SK-N-SH treated with all-trans-retinoic acid at 6 μM for 48 hours (cell line): Measurements from ENCODE around the gene SLC25A39.

Source experiments
- ATAC-seq: fragments of 200-7000 bp; cut with Tn5 transposase; 3 replicates; pipeline ENCODE4 v1.9.1; 2020; ENCODE audit warnings: mild to moderate bottlenecking, moderate library complexity
- ARNTL ChIP-seq: fragments of 450-650 bp; formaldehyde crosslinking; IDR thresholded peaks from 2 replicates; pipeline ENCODE4 v1.5.0; 2020; ENCODE audit warnings: low read depth, mild to moderate bottlenecking, moderate library complexity, borderline replicate concordance
- BACH2 ChIP-seq: fragments of 250-450 bp; sonication (Bioruptor Pico); IDR thresholded peaks from 2 replicates; pipeline ENCODE4 v1.9.0; 2021; ENCODE audit warnings: mild to moderate bottlenecking, borderline replicate concordance
- CSDC2 ChIP-seq: fragments of 250-450 bp; sonication (Bioruptor Pico); IDR thresholded peaks from 2 replicates; pipeline ENCODE4 v1.5.0; 2020; ENCODE audit warnings: mild to moderate bottlenecking, moderate library complexity
- CSRNP3 ChIP-seq: fragments of 250-450 bp; sonication (Bioruptor Pico); IDR thresholded peaks from 2 replicates; pipeline ENCODE4 v1.5.1; 2021; ENCODE audit warnings: mild to moderate bottlenecking, moderate library complexity
- ESRRG ChIP-seq: fragments of 250-450 bp; sonication (Bioruptor Pico); IDR thresholded peaks from 2 replicates; pipeline ENCODE4 v1.6.1; 2021; ENCODE audit warnings: mild to moderate bottlenecking
- GLIS3 ChIP-seq: fragments of 250-450 bp; sonication (Bioruptor Pico); IDR thresholded peaks from 2 replicates; pipeline ENCODE4 v1.5.0; 2020; ENCODE audit warnings: mild to moderate bottlenecking, moderate library complexity
- OSR1 ChIP-seq: fragments of 250-450 bp; sonication (Bioruptor Pico); IDR thresholded peaks from 2 replicates; pipeline ENCODE4 v1.8.0; 2022; ENCODE audit warnings: moderate library complexity, mild to moderate bottlenecking, inconsistent platforms
- POU6F1 ChIP-seq: fragments of 250-450 bp; sonication (Bioruptor Pico); IDR thresholded peaks from 2 replicates; pipeline ENCODE4 v1.8.0; 2021; ENCODE audit warnings: low read depth, mild to moderate bottlenecking, moderate library complexity, borderline replicate concordance
- PPARA ChIP-seq: fragments of 250-450 bp; sonication (Bioruptor Pico); IDR thresholded peaks from 2 replicates; pipeline ENCODE4 v1.5.0; 2020; ENCODE audit warnings: mild to moderate bottlenecking, borderline replicate concordance
- SNAI2 ChIP-seq: fragments of 250-450 bp; sonication (Bioruptor Pico); IDR thresholded peaks from 2 replicates; pipeline ENCODE4 v1.5.0; 2020; ENCODE audit warnings: mild to moderate bottlenecking, moderate library complexity
- TCF4 ChIP-seq: fragments of 250-450 bp; sonication (Bioruptor Pico); IDR thresholded peaks from 2 replicates; pipeline ENCODE4 v1.8.0; 2021; ENCODE audit warnings: mild to moderate bottlenecking, moderate library complexity, borderline replicate concordance
- TOX ChIP-seq: fragments of 250-450 bp; sonication (Bioruptor Pico); IDR thresholded peaks from 2 replicates; pipeline ENCODE4 v1.8.0; 2021; ENCODE audit warnings: mild to moderate bottlenecking, moderate library complexity, borderline replicate concordance
- ZC3H10 ChIP-seq: fragments of 250-450 bp; sonication (Bioruptor Pico); IDR thresholded peaks from 2 replicates; pipeline ENCODE4 v1.5.1; 2021; ENCODE audit warnings: mild to moderate bottlenecking, moderate library complexity
- ZFP3 ChIP-seq: fragments of 250-450 bp; sonication (Bioruptor Pico); IDR thresholded peaks from 2 replicates; pipeline ENCODE4 v1.5.0; 2020; ENCODE audit warnings: mild to moderate bottlenecking, moderate library complexity
- ZFP30 ChIP-seq: fragments of 450-650 bp; formaldehyde crosslinking; IDR thresholded peaks from 2 replicates; pipeline ENCODE4 v1.5.0; 2022; ENCODE audit warnings: mild to moderate bottlenecking, moderate library complexity
- ZNF565 ChIP-seq: fragments of 450-650 bp; formaldehyde crosslinking; conservative IDR thresholded peaks from 2 replicates; pipeline ENCODE4 v1.5.0; 2020; ENCODE audit warnings: low read depth, mild to moderate bottlenecking, moderate library complexity
- ZNF70 ChIP-seq: fragments of 450-650 bp; formaldehyde crosslinking; IDR thresholded peaks from 2 replicates; pipeline ENCODE4 v1.5.0; 2020; ENCODE audit warnings: mild to moderate bottlenecking, moderate library complexity
- ZNF8 ChIP-seq: fragments of 450-650 bp; formaldehyde crosslinking; IDR thresholded peaks from 2 replicates; pipeline ENCODE4 v1.5.0; 2020; ENCODE audit warnings: mild to moderate bottlenecking, moderate library complexity
- TF ChIP-seq, protein P1 (sequence below): fragments of 250-450 bp; sonication (Bioruptor Pico); IDR thresholded peaks from 2 replicates; pipeline ENCODE4 v1.8.0; 2020; ENCODE audit warnings: mild to moderate bottlenecking, moderate library complexity, borderline replicate concordance
- TF ChIP-seq, protein P2 (sequence below): fragments of 250-450 bp; sonication (Bioruptor Pico); IDR thresholded peaks from 2 replicates; pipeline ENCODE4 v1.5.0; 2020; ENCODE audit warnings: mild to moderate bottlenecking, moderate library complexity

Gene SLC25A39

DNA sequence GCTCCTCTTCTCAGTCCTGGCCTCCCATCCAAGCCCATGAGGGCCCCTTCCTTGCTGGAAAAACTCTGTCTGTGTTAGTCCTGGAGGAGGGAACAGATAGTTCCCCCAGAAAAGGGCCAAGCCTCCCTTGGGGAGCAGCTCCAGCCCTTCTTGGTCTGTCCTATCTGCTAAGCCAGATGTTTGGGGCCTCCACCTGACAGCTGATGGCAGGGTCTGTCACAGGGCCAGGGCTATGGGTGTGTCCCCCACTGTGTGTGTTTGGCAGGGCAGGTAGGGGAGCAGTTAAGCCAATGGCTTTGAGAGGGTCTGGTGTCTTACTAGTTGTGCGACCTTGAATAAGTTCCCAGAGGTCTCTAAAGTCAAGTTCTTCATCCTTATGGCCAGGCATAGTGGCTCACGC is 43.1 kb downstream of the SLC25A39 start:
- TF ChIP-seq BACH2 (CRISPR knock-in tag) = no peak
- no peak for TF ChIP-seq ZFP3 (CRISPR knock-in tag)
- TF ChIP-seq, protein P1, sequence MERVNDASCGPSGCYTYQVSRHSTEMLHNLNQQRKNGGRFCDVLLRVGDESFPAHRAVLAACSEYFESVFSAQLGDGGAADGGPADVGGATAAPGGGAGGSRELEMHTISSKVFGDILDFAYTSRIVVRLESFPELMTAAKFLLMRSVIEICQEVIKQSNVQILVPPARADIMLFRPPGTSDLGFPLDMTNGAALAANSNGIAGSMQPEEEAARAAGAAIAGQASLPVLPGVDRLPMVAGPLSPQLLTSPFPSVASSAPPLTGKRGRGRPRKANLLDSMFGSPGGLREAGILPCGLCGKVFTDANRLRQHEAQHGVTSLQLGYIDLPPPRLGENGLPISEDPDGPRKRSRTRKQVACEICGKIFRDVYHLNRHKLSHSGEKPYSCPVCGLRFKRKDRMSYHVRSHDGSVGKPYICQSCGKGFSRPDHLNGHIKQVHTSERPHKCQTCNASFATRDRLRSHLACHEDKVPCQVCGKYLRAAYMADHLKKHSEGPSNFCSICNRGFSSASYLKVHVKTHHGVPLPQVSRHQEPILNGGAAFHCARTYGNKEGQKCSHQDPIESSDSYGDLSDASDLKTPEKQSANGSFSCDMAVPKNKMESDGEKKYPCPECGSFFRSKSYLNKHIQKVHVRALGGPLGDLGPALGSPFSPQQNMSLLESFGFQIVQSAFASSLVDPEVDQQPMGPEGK = no peak
- no peak for TF ChIP-seq POU6F1 (CRISPR knock-in tag)
- TF ChIP-seq CSRNP3 (CRISPR knock-in tag) = no peak
- TF ChIP-seq SNAI2 = no peak
- TF ChIP-seq PPARA (CRISPR knock-in tag) = no peak
- TF ChIP-seq ZNF8 (CRISPR knock-in tag) = no peak
- ATAC-seq = no peak

GRCh38 chr17:44280392-44280937 is 44.2 kb downstream of the SLC25A39 start:
- TF ChIP-seq TCF4 (CRISPR knock-in tag) = no peak
- TF ChIP-seq GLIS3 (CRISPR knock-in tag) = no peak
- no peak for TF ChIP-seq ZNF8 (CRISPR knock-in tag)
- TF ChIP-seq ARNTL (CRISPR knock-in tag) = no peak
- ATAC-seq = no peak

GRCh38 chr17:44279666-44280391 is 44.8 kb downstream of the SLC25A39 start:
- ATAC-seq = no peak
- TF ChIP-seq CSDC2 (CRISPR knock-in tag) (no peak), ZC3H10 (CRISPR knock-in tag) (no peak), POU6F1 (CRISPR knock-in tag) (no peak), ZNF70 (CRISPR knock-in tag) (no peak), ZNF8 (CRISPR knock-in tag) (no peak), CSRNP3 (CRISPR knock-in tag) (no peak), BACH2 (CRISPR knock-in tag) (no peak), TCF4 (CRISPR knock-in tag) (no peak), ZFP30 (CRISPR knock-in tag) (no peak), TOX (no peak), ZFP3 (CRISPR knock-in tag) (no peak), ESRRG (CRISPR knock-in tag) (no peak), SNAI2 (no peak), ARNTL (CRISPR knock-in tag) (no peak), ZNF565 (CRISPR knock-in tag) (no peak), OSR1 (no peak)
- TF ChIP-seq, protein P1 = no peak
- TF ChIP-seq, protein P2, sequence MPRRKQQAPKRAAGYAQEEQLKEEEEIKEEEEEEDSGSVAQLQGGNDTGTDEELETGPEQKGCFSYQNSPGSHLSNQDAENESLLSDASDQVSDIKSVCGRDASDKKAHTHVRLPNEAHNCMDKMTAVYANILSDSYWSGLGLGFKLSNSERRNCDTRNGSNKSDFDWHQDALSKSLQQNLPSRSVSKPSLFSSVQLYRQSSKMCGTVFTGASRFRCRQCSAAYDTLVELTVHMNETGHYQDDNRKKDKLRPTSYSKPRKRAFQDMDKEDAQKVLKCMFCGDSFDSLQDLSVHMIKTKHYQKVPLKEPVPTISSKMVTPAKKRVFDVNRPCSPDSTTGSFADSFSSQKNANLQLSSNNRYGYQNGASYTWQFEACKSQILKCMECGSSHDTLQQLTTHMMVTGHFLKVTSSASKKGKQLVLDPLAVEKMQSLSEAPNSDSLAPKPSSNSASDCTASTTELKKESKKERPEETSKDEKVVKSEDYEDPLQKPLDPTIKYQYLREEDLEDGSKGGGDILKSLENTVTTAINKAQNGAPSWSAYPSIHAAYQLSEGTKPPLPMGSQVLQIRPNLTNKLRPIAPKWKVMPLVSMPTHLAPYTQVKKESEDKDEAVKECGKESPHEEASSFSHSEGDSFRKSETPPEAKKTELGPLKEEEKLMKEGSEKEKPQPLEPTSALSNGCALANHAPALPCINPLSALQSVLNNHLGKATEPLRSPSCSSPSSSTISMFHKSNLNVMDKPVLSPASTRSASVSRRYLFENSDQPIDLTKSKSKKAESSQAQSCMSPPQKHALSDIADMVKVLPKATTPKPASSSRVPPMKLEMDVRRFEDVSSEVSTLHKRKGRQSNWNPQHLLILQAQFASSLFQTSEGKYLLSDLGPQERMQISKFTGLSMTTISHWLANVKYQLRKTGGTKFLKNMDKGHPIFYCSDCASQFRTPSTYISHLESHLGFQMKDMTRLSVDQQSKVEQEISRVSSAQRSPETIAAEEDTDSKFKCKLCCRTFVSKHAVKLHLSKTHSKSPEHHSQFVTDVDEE (CRISPR knock-in tag) = no peak
